EH (cell line): ENCODE results near the gene UNC13B.

Experiments used
- DNase-seq: peaks from one replicate; pipeline ENCODE4 v3.0.0-alpha.2; 2015; ENCODE audit warnings: low read depth

The UNC13B gene

DNA sequence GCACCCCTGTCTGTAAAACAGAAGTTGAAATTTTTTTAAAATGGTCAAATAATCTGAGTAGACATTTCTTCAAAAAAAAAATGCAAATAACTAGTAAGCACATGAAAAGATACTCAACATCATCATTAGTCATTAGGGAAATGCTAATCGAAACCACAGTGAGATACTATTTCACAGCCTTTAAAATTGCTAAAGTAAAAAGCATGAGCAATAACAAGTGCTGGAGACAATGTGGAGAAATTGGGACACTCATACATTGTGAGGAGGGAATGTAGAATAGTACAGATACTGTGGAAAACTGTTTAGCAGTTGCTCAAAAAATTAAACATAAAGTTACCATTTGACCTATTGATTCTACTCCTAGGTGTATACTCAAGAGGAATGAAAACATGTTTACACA, 269.7 kb downstream of the UNC13B start:
- no peak for DNase-seq

GRCh38 chr9:35432076-35432475, 270.3 kb downstream of the UNC13B start:
- no peak for DNase-seq

- DNase-seq: no peak
These were observed 275.1 kb downstream of the UNC13B start for GRCh38 chr9:35436933-35437332.

DNA sequence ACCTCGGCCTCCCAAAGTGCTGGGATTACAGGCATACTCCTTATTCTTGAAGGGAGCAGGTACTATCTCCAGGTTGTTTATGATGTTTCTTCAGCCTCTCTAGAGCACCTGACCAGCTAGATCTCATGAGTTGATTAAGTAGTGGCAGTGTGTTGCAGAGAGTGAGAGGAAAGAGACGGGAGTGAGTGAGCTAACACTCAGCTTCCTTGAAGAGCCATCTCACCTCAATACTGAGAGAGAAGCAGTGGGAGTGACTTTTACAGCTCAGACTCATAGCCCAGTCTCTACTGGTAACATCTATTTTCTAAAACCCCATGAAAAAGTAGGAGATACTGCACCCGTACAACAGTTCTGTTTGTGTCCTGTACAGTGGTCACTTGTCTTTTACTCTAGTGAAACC, 284.2 kb downstream of the UNC13B start:
- no peak for DNase-seq

DNA sequence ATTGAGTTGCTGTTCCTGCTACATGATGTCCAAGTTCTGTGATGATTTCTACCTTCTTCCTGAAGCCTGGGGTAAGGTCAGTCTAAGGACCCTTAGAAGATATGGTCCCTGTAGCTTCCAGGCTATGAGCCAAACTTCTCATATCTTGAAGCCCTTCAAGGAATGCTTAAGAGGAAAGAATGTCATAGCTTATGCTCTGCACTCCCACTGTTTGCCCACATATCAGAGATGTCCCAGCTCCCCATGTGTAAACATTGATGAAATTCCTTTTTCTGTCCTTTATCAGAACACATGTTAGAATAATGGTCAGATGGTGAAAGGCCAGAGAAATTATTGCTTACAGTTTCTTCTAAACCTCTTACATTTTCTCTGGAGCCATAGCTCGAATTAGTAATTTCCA, 286.7 kb downstream of the UNC13B start:
- DNase-seq: peak; percentile 25

- peak; percentile 13 for DNase-seq
These were observed 290.7 kb downstream of the UNC13B start for GRCh38 chr9:35452481-35452880.

DNA sequence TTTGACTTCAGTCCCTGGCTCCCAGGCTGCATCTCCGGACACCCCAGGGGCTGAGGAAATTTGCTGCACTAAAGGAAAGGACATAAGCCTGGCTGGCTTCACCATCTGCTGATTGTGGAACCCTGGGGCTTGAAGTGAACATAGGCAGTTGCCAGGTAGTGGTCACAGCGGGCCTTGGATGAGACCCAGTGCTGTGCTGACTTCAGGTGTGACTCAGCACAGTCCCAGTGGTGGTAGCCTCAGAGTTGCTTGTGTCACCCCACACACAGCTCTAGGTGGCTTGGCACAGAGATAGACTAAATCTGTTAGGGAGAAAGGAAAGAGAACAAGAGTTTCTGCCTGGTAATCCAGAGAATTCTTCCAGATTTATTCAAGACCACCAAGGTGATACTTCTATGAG, 292.0 kb downstream of the UNC13B start:
- no peak for DNase-seq
